Fibroblast of pulmonary artery (primary cell): Measurements from ENCODE around the gene SLC27A2.

Experiments used
- DNase-seq: peaks from one replicate; pipeline ENCODE4 v3.0.0-alpha.2; 2010; ENCODE audit warnings: low read depth
- H3K4me3 ChIP-seq: replicated peaks from 2 replicates; pipeline ENCODE4 v1.5.1; 2011; ENCODE audit warnings: low read depth, mild to moderate bottlenecking, control low read depth, low read length, moderate library complexity
- TF ChIP-seq, protein P1 (sequence below): IDR thresholded peaks from 2 replicates; pipeline ENCODE4 v1.5.1; 2011; ENCODE audit warnings: mild to moderate bottlenecking, control low read depth, low read length, inconsistent platforms; ENCODE audit errors: missing control alignments

The SLC27A2 gene

GRCh38 chr15:50244959-50245624 lies 63.1 kb downstream of the SLC27A2 start:
- TF ChIP-seq, protein P1, sequence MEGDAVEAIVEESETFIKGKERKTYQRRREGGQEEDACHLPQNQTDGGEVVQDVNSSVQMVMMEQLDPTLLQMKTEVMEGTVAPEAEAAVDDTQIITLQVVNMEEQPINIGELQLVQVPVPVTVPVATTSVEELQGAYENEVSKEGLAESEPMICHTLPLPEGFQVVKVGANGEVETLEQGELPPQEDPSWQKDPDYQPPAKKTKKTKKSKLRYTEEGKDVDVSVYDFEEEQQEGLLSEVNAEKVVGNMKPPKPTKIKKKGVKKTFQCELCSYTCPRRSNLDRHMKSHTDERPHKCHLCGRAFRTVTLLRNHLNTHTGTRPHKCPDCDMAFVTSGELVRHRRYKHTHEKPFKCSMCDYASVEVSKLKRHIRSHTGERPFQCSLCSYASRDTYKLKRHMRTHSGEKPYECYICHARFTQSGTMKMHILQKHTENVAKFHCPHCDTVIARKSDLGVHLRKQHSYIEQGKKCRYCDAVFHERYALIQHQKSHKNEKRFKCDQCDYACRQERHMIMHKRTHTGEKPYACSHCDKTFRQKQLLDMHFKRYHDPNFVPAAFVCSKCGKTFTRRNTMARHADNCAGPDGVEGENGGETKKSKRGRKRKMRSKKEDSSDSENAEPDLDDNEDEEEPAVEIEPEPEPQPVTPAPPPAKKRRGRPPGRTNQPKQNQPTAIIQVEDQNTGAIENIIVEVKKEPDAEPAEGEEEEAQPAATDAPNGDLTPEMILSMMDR = no peak
- DNase-seq = no peak
- H3K4me3 ChIP-seq = no peak overlapping the region

GRCh38 chr15:50246631-50247030 lies 64.6 kb downstream of the SLC27A2 start:
- TF ChIP-seq, protein P1 = no peak

GRCh38 chr15:50247819-50248655 lies 66.0 kb downstream of the SLC27A2 start:
- no peak for DNase-seq
- TF ChIP-seq, protein P1 = no peak
- no peak overlapping the region for H3K4me3 ChIP-seq

More at GRCh38 chr15:50246631-50247030, 64.6 kb downstream of the SLC27A2 start:
- no peak overlapping the region for H3K4me3 ChIP-seq
- DNase-seq = no peak

DNA sequence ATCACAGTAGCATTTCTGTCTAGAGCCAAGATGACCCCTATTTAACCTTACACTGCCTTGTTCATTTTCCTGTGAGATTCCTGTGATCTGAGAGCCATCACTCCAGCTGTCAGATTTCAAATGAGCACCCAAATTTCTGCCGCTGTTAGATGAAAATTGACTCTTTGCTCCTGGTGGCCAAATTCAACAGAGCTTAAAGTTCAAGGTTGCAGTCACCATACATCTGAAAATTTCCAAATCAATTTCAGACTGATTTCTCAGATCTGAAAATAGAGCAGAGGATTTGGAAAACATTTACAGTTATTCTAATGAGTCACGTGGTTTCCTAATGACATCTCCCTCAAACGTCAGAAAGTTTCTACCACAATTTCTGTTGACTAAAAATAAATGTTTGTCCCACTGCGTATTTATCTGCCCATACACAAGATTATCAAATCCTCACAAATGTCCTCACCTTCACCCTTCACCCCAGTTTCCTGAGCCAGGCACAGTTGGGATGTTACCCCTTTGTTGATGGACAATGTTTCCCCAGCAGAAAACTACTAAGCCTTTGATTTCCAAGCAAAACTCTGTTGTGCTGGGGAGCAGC lies 67.1 kb downstream of the SLC27A2 start:
- H3K4me3 ChIP-seq = no peak overlapping the region
- DNase-seq = no peak
- TF ChIP-seq, protein P1 = no peak

- no peak for DNase-seq
- TF ChIP-seq, protein P1 = no peak
- H3K4me3 ChIP-seq = no peak overlapping the region
Measured at GRCh38 chr15:50249704-50250103, 67.7 kb downstream of the SLC27A2 start.

GRCh38 chr15:50250760-50251394 lies 68.9 kb downstream of the SLC27A2 start:
- no peak for DNase-seq
- TF ChIP-seq, protein P1 = no peak
- H3K4me3 ChIP-seq = no peak overlapping the region
